ENCODE data around the gene DOCK10. TPM values are rescaled to one million over a fixed set of nuclear protein-coding genes. Genes with fewer than 3 reads are reported as not detected.
A peak's percentile ranks its signal among the peaks of the same experiment; 100 is the strongest.
"Not testable (repeated sequence)": the region's sequence is repeated elsewhere in the genome, so short reads cannot be mapped to it uniquely, and the experiment has no call there.

The DOCK10 gene
- polyA plus RNA-seq, 1 donor (not counting 4 experiments of a cell fraction or from before 2014, with no cell fraction given): 2.5 TPM

- no peak overlapping the region for H3K4me3 ChIP-seq (ENCODE audit: control insufficient read depth in 2 of 3, extremely low read depth in 1 of 3, insufficient read depth in 2 of 3, low read depth in 1 of 3, low read length in 3 of 3)
Observed at GRCh38 chr2:224946895-224947294, 95.4 kb downstream of the DOCK10 start.

GRCh38 chr2:224944707-224945547, 97.3 kb downstream of the DOCK10 start:
- Histone ChIP-seq H3K4me2 (ENCODE audit: control insufficient read depth, extremely low read depth, insufficient read depth, low read depth, low read length) (no peak overlapping the region), H3K4me3 (ENCODE audit: control insufficient read depth in 2 of 3, extremely low read depth in 1 of 3, insufficient read depth in 2 of 3, low read depth in 1 of 3, low read length in 3 of 3) (no peak overlapping the region), H3K9me1 (ENCODE audit: control insufficient read depth, extremely low read depth, insufficient read depth, low read length) (no peaks in the 10 kb centered on the region), H3K27ac (ENCODE audit: control insufficient read depth, insufficient read depth, low read length) (no peak overlapping the region), H3K36me3 (ENCODE audit: control insufficient read depth in 2 of 2, extremely low read depth in 1 of 2, insufficient read depth in 2 of 2, low read length in 2 of 2) (no peaks in the 10 kb centered on the region), H3K9ac (ENCODE audit: control insufficient read depth, extremely low read depth, insufficient read depth, low read length) (no peak overlapping the region), H3K27me3 (ENCODE audit: control insufficient read depth, extremely low read depth, insufficient read depth, low read length) (no peaks in the 10 kb centered on the region), H3K4me1 (ENCODE audit: control insufficient read depth, extremely low read depth, insufficient read depth, low read length) (peaks cover 10% of the 10 kb centered on the region), H4K20me1 (ENCODE audit: control insufficient read depth, extremely low read depth, insufficient read depth, low read length) (no peaks in the 10 kb centered on the region), H3K9me3 (ENCODE audit: control insufficient read depth, low read depth, low read length) (no peaks in the 10 kb centered on the region), H3K79me2 (ENCODE audit: control insufficient read depth, insufficient read depth, low read length) (no peaks in the 10 kb centered on the region), H2AFZ (ENCODE audit: control insufficient read depth, low read length) (no peak overlapping the region)
- dilution Hi-C loops (cut with MboI; ENCODE audit: extremely low pct_ligation_motif_present, low sequenced_read_pairs): no loop called here
- TF ChIP-seq CTCF (optimal IDR thresholded peaks at IDR 0.05 in 1 of 3, IDR thresholded peaks at IDR 0.05 in 1 of 3, conservative IDR thresholded peaks at IDR 0.05 in 1 of 3; ENCODE audit: extremely low read depth in 1 of 3, insufficient read depth in 2 of 3, low read length in 3 of 3) (no peak), EZH2 (IDR thresholded peaks at IDR 0.05; ENCODE audit: low read length) (no peak)
- no peak for FAIRE-seq
- no peak for DNase-seq (ENCODE audit: low read depth, low spot score)

More at GRCh38 chr2:224946895-224947294, 95.4 kb downstream of the DOCK10 start:
- dilution Hi-C loops (cut with MboI; ENCODE audit: extremely low pct_ligation_motif_present, low sequenced_read_pairs): no loop called here
- Histone ChIP-seq H3K9ac (ENCODE audit: control insufficient read depth, extremely low read depth, insufficient read depth, low read length) (no peak overlapping the region), H4K20me1 (ENCODE audit: control insufficient read depth, extremely low read depth, insufficient read depth, low read length) (no peaks in the 10 kb centered on the region), H2AFZ (ENCODE audit: control insufficient read depth, low read length) (no peak overlapping the region), H3K4me1 (ENCODE audit: control insufficient read depth, extremely low read depth, insufficient read depth, low read length) (peaks cover 10% of the 10 kb centered on the region), H3K27me3 (ENCODE audit: control insufficient read depth, extremely low read depth, insufficient read depth, low read length) (no peaks in the 10 kb centered on the region), H3K79me2 (ENCODE audit: control insufficient read depth, insufficient read depth, low read length) (no peaks in the 10 kb centered on the region), H3K9me1 (ENCODE audit: control insufficient read depth, extremely low read depth, insufficient read depth, low read length) (no peaks in the 10 kb centered on the region), H3K27ac (ENCODE audit: control insufficient read depth, insufficient read depth, low read length) (no peak overlapping the region), H3K9me3 (ENCODE audit: control insufficient read depth, low read depth, low read length) (no peaks in the 10 kb centered on the region), H3K36me3 (ENCODE audit: control insufficient read depth in 2 of 2, extremely low read depth in 1 of 2, insufficient read depth in 2 of 2, low read length in 2 of 2) (no peaks in the 10 kb centered on the region), H3K4me2 (ENCODE audit: control insufficient read depth, extremely low read depth, insufficient read depth, low read depth, low read length) (no peak overlapping the region)
- peak; percentile 78 for FAIRE-seq
- DNase-seq (ENCODE audit: low read depth, low spot score): no peak
- no peak for TF ChIP-seq CTCF (optimal IDR thresholded peaks at IDR 0.05 in 1 of 3, IDR thresholded peaks at IDR 0.05 in 1 of 3, conservative IDR thresholded peaks at IDR 0.05 in 1 of 3; ENCODE audit: extremely low read depth in 1 of 3, insufficient read depth in 2 of 3, low read length in 3 of 3)
- TF ChIP-seq EZH2 (IDR thresholded peaks at IDR 0.05; ENCODE audit: low read length): no peak

- H2AFZ ChIP-seq (ENCODE audit: control insufficient read depth, low read length); H3K9ac ChIP-seq (ENCODE audit: control insufficient read depth, extremely low read depth, insufficient read depth, low read length); H3K4me3 ChIP-seq (ENCODE audit: control insufficient read depth in 2 of 3, extremely low read depth in 1 of 3, insufficient read depth in 2 of 3, low read depth in 1 of 3, low read length in 3 of 3); H3K4me1 ChIP-seq (ENCODE audit: control insufficient read depth, extremely low read depth, insufficient read depth, low read length); H3K4me2 ChIP-seq (ENCODE audit: control insufficient read depth, extremely low read depth, insufficient read depth, low read depth, low read length); dilution Hi-C loops (cut with MboI; ENCODE audit: extremely low pct_ligation_motif_present, low sequenced_read_pairs); H3K36me3 ChIP-seq (ENCODE audit: control insufficient read depth in 2 of 2, extremely low read depth in 1 of 2, insufficient read depth in 2 of 2, low read length in 2 of 2); H3K9me3 ChIP-seq (ENCODE audit: control insufficient read depth, low read depth, low read length); H3K9me1 ChIP-seq (ENCODE audit: control insufficient read depth, extremely low read depth, insufficient read depth, low read length); DNase-seq (ENCODE audit: low read depth, low spot score); H4K20me1 ChIP-seq (ENCODE audit: control insufficient read depth, extremely low read depth, insufficient read depth, low read length); H3K79me2 ChIP-seq (ENCODE audit: control insufficient read depth, insufficient read depth, low read length); H3K27me3 ChIP-seq (ENCODE audit: control insufficient read depth, extremely low read depth, insufficient read depth, low read length); H3K27ac ChIP-seq (ENCODE audit: control insufficient read depth, insufficient read depth, low read length); FAIRE-seq: not testable (repeated sequence)
Observed at GRCh38 chr2:224943601-224944041, 98.6 kb downstream of the DOCK10 start.
